ENCODE data around the gene DNAJC5. TPM values are rescaled to one million over a fixed set of nuclear protein-coding genes. Genes with fewer than 3 reads are reported as not detected.

Gene DNAJC5
- total and polyA plus RNA-seq, 2 experiments from 2014 or later, result 22.4 to 68.0 TPM

DNA sequence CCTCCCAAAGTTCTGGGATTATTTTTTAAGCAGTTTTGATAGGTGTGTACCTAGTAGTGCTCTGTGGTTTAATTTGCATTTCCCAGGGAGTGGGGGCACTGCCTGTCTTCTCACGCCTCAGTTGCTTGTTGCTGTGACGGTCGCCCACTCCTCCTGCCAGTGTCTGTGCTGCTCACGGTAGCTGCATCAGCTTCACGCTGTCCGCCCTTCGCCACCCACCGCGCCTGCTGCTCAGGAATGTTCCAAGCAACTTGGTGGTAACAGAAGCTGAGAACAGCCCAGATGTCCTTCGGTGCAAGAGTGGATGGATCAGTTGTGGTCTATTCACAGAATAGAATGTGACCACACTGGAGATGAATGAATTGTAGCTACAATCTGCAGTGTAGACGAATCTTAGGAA lies 22.9 kb downstream of the DNAJC5 start:
- in situ Hi-C loops (cut with MboI), result no loop called here
- no peak overlapping the region for H2AFZ ChIP-seq
- H3K79me2 ChIP-seq (ENCODE audit: insufficient read depth), result peaks cover 93% of the 10 kb centered on the region

GRCh38 chr20:63919130-63919529 lies 24.2 kb downstream of the DNAJC5 start:
- no peaks in the 10 kb centered on the region for H3F3A ChIP-seq (ENCODE audit: insufficient read depth)
- H3K9ac ChIP-seq, result no peak overlapping the region
- no peak overlapping the region for H3K27ac ChIP-seq
- WGBS, 2 experiments (ENCODE audit: low coverage in 1 of 2, low lambda C conversion rate in 2 of 2, missing lambda C conversion rate in 2 of 2), result 70 to 90% methylated on average over 6 to 19 of the region's 19 CpGs
- H3K79me2 ChIP-seq (ENCODE audit: insufficient read depth), result peaks cover 93% of the 10 kb centered on the region
- no peak overlapping the region for H3K4me3 ChIP-seq
- H3K9me2 ChIP-seq (ENCODE audit: insufficient read depth), result no peaks in the 10 kb centered on the region
- H3K4me2 ChIP-seq (ENCODE audit: unreplicated experiment), result no peak overlapping the region
- DNase-seq, result no peak
- H2AFZ ChIP-seq, result no peak overlapping the region
- H3K9me3 ChIP-seq (ENCODE audit: low read depth), result no peaks in the 10 kb centered on the region
- H3K27me3 ChIP-seq (replicated peaks; ENCODE audit: insufficient read depth), result no peaks in the 10 kb centered on the region
- TF ChIP-seq EZH2phosphoT487 (IDR thresholded peaks at IDR 0.05; ENCODE audit: insufficient read depth, low read depth) (no peak), EZH2 (IDR thresholded peaks at IDR 0.05; ENCODE audit: insufficient read depth, poor library complexity, severe bottlenecking) (no peak)
- no peaks in the 10 kb centered on the region for H3K36me3 ChIP-seq (ENCODE audit: low read depth)
- H3K4me1 ChIP-seq (ENCODE audit: insufficient read depth), result no peaks in the 10 kb centered on the region
- in situ Hi-C loops (cut with MboI), result no loop called here
- H4K20me1 ChIP-seq (ENCODE audit: insufficient read depth), result peaks cover 8% of the 10 kb centered on the region; the same call in 1 of the 2 replicates

More for the DNA sequence above, 22.9 kb downstream of the DNAJC5 start:
- Histone ChIP-seq H3K4me1 (ENCODE audit: insufficient read depth) (no peaks in the 10 kb centered on the region), H3K27me3 (replicated peaks; ENCODE audit: insufficient read depth) (no peaks in the 10 kb centered on the region), H3K9me3 (ENCODE audit: low read depth) (no peaks in the 10 kb centered on the region), H3K4me3 (no peak overlapping the region), H3K9me2 (ENCODE audit: insufficient read depth) (no peaks in the 10 kb centered on the region), H3K4me2 (ENCODE audit: unreplicated experiment) (no peak overlapping the region), H3F3A (ENCODE audit: insufficient read depth) (no peaks in the 10 kb centered on the region), H3K27ac (no peak overlapping the region), H3K36me3 (ENCODE audit: low read depth) (no peaks in the 10 kb centered on the region), H4K20me1 (ENCODE audit: insufficient read depth) (peaks cover 8% of the 10 kb centered on the region; the same call in 1 of the 2 replicates), H3K9ac (no peak overlapping the region)
- WGBS, 2 experiments (ENCODE audit: low coverage in 1 of 2, low lambda C conversion rate in 2 of 2, missing lambda C conversion rate in 2 of 2), result 84 to 88% methylated on average over 11 of the region's 11 CpGs
- no peak for DNase-seq
- TF ChIP-seq EZH2phosphoT487 (IDR thresholded peaks at IDR 0.05; ENCODE audit: insufficient read depth, low read depth) (no peak), EZH2 (IDR thresholded peaks at IDR 0.05; ENCODE audit: insufficient read depth, poor library complexity, severe bottlenecking) (no peak)

DNA sequence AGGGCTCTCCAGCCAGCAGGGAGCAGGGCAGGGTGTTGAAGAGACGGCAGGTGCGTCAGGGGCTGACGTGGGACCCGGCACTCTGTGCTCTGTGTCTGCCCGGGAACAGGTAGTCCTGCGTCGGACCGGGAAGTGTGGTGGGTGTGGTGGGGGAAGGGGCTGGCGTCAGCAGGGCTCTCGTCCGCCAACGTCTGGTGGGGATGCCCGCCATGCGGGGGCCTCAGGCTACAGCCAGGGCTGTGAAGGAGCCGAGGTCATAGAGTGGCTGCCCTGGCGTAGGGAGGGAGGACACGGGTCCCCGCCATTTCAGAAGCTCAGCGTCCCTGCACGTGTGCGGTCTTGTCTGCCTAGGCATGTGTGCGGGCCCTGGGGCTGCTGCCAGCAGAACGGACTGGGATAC lies 25.3 kb downstream of the DNAJC5 start:
- in situ Hi-C loops (cut with MboI), result no loop called here
- Histone ChIP-seq H3K9me3 (ENCODE audit: low read depth) (no peaks in the 10 kb centered on the region), H4K20me1 (ENCODE audit: insufficient read depth) (peaks cover 8% of the 10 kb centered on the region; the same call in 1 of the 2 replicates), H3F3A (ENCODE audit: insufficient read depth) (no peaks in the 10 kb centered on the region), H3K9me2 (ENCODE audit: insufficient read depth) (no peaks in the 10 kb centered on the region), H3K27me3 (replicated peaks; ENCODE audit: insufficient read depth) (no peaks in the 10 kb centered on the region), H3K4me3 (no peak overlapping the region), H3K4me2 (ENCODE audit: unreplicated experiment) (no peak overlapping the region), H3K36me3 (ENCODE audit: low read depth) (no peaks in the 10 kb centered on the region), H3K9ac (no peak overlapping the region), H3K27ac (no peak overlapping the region), H3K79me2 (ENCODE audit: insufficient read depth) (peaks cover 93% of the 10 kb centered on the region), H3K4me1 (ENCODE audit: insufficient read depth) (no peaks in the 10 kb centered on the region), H2AFZ (no peak overlapping the region)
- no peak for TF ChIP-seq EZH2 (IDR thresholded peaks at IDR 0.05; ENCODE audit: insufficient read depth, poor library complexity, severe bottlenecking)
- no peak for TF ChIP-seq EZH2phosphoT487 (IDR thresholded peaks at IDR 0.05; ENCODE audit: insufficient read depth, low read depth)
- no peak for DNase-seq
- WGBS, 2 experiments (ENCODE audit: low coverage in 1 of 2, low lambda C conversion rate in 2 of 2, missing lambda C conversion rate in 2 of 2), result 94 to 99% methylated on average over 18 to 23 of the region's 23 CpGs

DNA sequence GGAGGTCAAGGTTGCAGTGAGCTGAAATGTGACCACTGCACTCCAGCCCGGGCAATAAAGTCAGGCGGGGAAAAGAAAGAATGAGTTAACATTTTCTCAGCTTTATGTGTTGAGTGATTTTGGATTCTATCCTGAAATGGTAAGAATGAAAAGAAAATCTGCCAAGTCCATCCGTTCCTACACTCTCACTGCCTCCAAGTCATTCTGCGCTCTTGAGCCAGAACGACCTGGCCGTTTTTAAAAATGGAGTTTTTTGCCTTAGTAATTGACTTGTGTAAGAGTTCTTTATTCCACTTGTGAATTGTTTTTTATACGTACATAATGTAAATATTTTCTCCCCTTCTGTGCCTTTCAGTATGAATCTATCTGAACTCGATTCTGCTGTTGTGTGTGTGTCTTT lies 28.7 kb downstream of the DNAJC5 start:
- Histone ChIP-seq H3K9ac (no peak overlapping the region), H3F3A (ENCODE audit: insufficient read depth) (0 out of 2 replicates have a peak, but pooled peaks cover 13% of the 10 kb centered on the region), H3K36me3 (ENCODE audit: low read depth) (peaks cover 12% of the 10 kb centered on the region; the same call in 1 of the 2 replicates), H3K4me2 (ENCODE audit: unreplicated experiment) (no peak overlapping the region), H3K27ac (no peak overlapping the region), H4K20me1 (ENCODE audit: insufficient read depth) (no peaks in the 10 kb centered on the region; the same call in 1 of the 2 replicates), H2AFZ (no peak overlapping the region), H3K9me3 (ENCODE audit: low read depth) (no peaks in the 10 kb centered on the region), H3K79me2 (ENCODE audit: insufficient read depth) (peaks cover 93% of the 10 kb centered on the region), H3K9me2 (ENCODE audit: insufficient read depth) (no peaks in the 10 kb centered on the region), H3K4me1 (ENCODE audit: insufficient read depth) (no peaks in the 10 kb centered on the region), H3K4me3 (no peak overlapping the region), H3K27me3 (replicated peaks; ENCODE audit: insufficient read depth) (no peaks in the 10 kb centered on the region)
- no peak for TF ChIP-seq EZH2phosphoT487 (IDR thresholded peaks at IDR 0.05; ENCODE audit: insufficient read depth, low read depth)
- TF ChIP-seq EZH2 (IDR thresholded peaks at IDR 0.05; ENCODE audit: insufficient read depth, poor library complexity, severe bottlenecking), result no peak
- no peak for DNase-seq
- WGBS, 2 experiments (ENCODE audit: low coverage in 1 of 2, low lambda C conversion rate in 2 of 2, missing lambda C conversion rate in 2 of 2), result 43 to 51% methylated on average over 8 of the region's 8 CpGs
- in situ Hi-C loops (cut with MboI), result no loop called here

Measured in GM23248 (cell line).